Activated CD8-positive, alpha-beta memory T cell treated with anti-CD3 and anti-CD28 coated beads, Interleukin-2, amount 10 ng/mL, durations not matched to agents 7 days and 5 days (primary cell): ENCODE results near the gene ADCY2. TPM values are rescaled to one million over a fixed set of nuclear protein-coding genes. Genes with fewer than 3 reads are reported as not detected.

Experiments used
- ATAC-seq: fragments of 150-1000 bp; cut with Tn5 transposase; one replicate; pipeline ENCODE4 v1.10.0; 2021; ENCODE audit warnings: moderate library complexity
- CTCF ChIA-PET: fragments of 350-600 bp; sonication (Branson Sonifier 250); formaldehyde crosslinking; loops from one replicate; lab custom pipeline; 2021; ENCODE audit warnings: antibody characterized with exemption; lab: Charles Lee
- DNase-seq: peaks from one replicate; pipeline ENCODE4 v3.0.0-alpha.2; 2020
- H3K27ac Mint-ChIP-seq: one replicate; pipeline ENCODE4 v1.8.0; 2021; ENCODE audit warnings: mild to moderate bottlenecking, mixed read lengths
- H3K27me3 Mint-ChIP-seq: one replicate; pipeline ENCODE4 v1.8.0; 2021; ENCODE audit warnings: mixed read lengths
- H3K36me3 Mint-ChIP-seq: one replicate; pipeline ENCODE4 v1.8.0; 2021; ENCODE audit warnings: mild to moderate bottlenecking, mixed read lengths
- H3K4me1 Mint-ChIP-seq: one replicate; pipeline ENCODE4 v1.8.0; 2021; ENCODE audit warnings: mixed read lengths
- H3K4me3 Mint-ChIP-seq: one replicate; pipeline ENCODE4 v1.8.0; 2021; ENCODE audit warnings: mild to moderate bottlenecking, moderate library complexity, mixed read lengths
- H3K9me3 Mint-ChIP-seq: one replicate; pipeline ENCODE4 v1.8.0; 2022; ENCODE audit warnings: low read depth, mixed read lengths
- total RNA-seq, 2 experiments: library from RNA; stranded (reverse); gene quantifications; one replicate each; pipeline ENCODE4 v1.2.3, GENCODE V29; 2021

The ADCY2 gene
- total RNA-seq, result not detected

DNA sequence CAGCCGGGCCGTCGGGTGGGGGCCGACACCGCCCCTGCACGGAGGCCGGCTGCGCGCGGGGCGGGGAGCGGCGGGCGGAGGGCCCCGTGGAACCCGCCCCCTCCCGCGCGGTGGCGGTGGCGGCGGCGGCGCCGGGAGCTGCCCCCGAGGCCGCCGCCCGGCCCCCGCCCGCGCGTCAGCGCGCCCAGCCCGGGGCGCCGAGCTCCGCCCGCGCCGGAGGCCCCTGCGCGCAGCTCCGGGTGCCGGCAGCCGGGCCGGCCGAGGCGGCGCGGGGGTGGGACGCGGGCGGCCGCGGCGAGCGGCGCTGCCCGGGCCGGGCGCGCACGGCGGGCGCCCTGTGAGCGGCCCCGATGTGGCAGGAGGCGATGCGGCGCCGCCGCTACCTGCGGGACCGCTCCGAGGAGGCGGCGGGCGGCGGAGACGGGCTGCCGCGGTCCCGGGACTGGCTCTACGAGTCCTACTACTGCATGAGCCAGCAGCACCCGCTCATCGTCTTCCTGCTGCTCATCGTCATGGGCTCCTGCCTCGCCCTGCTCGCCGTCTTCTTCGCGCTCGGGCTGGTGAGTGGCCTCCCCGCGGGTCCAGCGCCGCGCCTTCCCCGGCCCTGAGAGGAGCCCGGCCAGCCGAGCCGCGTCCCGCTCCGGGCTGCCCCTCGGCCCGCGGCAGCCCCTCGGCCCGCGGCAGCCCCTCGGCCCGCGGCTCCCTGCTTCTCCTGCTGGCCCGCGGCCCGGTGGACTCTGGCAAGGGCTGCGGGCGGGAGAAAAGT, at the start of gene ADCY2:
Gene ADCY2, plus strand, starts transcription at position 192 of the 766 bp plus-strand sequence. Its CDS starts 159 bp downstream, at position 351.
- no peaks in the 10 kb centered on the region for H3K9me3 Mint-ChIP-seq
- peak; percentile 20 for ATAC-seq
- no peak within 1 kb of the TSS for H3K4me3 Mint-ChIP-seq
- H3K27me3 Mint-ChIP-seq, result peaks cover 34% of the 10 kb centered on the region
- no peaks in the 10 kb centered on the region for H3K4me1 Mint-ChIP-seq
- no peak for DNase-seq
- CTCF ChIA-PET, result no interaction called here
- H3K27ac Mint-ChIP-seq, result peak within 1 kb of the TSS; percentile 28
- H3K36me3 Mint-ChIP-seq, result peaks cover 6% of the 10 kb centered on the region

DNA sequence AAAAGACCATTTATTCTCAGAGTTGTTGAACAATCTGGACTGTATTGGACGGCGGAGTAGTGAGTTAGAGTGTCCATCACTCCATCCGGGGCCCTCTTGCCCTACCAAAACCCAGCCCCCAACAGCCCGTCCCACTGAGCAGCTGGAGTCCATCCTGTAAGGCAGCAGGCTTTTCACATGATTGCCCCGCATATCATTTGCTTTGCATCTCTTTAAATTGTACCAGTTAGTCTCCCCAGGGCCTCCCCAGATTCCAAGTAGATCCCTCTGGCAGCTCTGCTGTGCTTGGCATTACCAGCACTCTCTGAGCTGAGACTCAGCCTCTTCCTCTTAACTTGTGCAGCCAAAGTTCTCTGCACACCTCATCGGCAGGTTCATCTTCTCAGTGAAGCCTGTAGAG, 48.6 kb upstream of the ADCY2 start:
- Mint-ChIP-seq H3K27ac (no peak overlapping the region), H3K4me1 (no peaks in the 10 kb centered on the region), H3K4me3 (no peak overlapping the region), H3K9me3 (peaks cover 2% of the 10 kb centered on the region), H3K36me3 (no peaks in the 10 kb centered on the region), H3K27me3 (no peaks in the 10 kb centered on the region)
- ATAC-seq (no peak), DNase-seq (no peak)
- CTCF ChIA-PET, result no interaction called here

DNA sequence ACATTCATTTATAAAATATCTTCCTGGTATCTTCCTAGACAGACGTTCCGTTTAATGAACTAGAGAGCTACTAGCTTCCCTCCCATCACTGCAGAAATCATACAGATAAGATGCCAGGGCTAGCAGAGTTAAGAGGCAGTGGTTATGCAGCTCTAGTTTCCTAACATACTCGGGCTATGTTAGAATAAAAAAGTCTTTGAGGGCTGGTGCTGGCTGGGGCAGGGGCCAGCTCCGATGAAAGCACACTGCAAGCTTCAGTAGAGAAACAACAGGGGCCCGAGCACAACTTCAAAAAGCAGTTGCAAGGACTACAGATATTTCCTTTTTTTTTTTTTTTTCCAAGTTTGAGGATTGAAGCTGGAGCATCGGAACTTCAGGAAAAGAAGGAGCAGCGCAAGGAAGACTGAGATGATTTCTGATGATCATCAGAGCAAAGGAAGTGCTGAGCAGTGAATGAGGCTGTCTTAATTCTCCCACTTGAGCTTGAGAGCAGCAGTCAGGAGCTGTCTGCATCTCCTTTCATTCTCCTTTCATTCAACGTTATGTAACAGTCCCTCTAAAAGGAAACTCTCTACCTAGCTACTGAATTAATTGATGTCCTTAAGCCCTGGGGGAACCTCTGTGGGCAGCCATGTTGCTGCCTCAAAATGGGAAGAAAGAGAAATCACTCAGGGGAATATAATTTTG, 47.6 kb upstream of the ADCY2 start:
- ATAC-seq (no peak), DNase-seq (no peak)
- no peak overlapping the region for H3K27ac Mint-ChIP-seq
- H3K27me3 Mint-ChIP-seq, result no peaks in the 10 kb centered on the region
- no peaks in the 10 kb centered on the region for H3K4me1 Mint-ChIP-seq
- H3K9me3 Mint-ChIP-seq, result peaks cover 2% of the 10 kb centered on the region
- H3K36me3 Mint-ChIP-seq, result no peaks in the 10 kb centered on the region
- CTCF ChIA-PET, result no interaction called here
- H3K4me3 Mint-ChIP-seq, result no peak overlapping the region

DNA sequence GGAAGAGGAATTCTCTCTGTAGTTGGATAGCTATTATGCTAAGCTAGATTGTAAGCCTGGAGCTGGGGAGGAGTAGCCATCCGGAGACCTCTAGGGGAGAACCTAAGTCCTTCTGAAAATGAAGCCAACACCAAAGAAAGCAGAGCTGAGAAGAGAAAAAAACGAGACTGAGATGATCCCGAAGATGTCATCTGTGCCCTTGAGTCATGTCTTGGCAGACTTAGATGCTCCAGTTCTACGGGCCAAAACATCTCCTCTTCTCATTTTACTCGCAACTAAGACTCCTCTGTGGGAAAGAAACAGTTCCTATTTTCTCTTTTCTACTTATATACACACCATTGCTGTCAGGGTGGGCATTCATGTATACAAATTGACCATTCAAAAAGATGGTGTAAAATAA, 34.3 kb upstream of the ADCY2 start:
- CTCF ChIA-PET, result no interaction called here
- Mint-ChIP-seq H3K27ac (no peak overlapping the region), H3K27me3 (no peaks in the 10 kb centered on the region), H3K4me3 (no peak overlapping the region), H3K36me3 (no peaks in the 10 kb centered on the region), H3K9me3 (no peaks in the 10 kb centered on the region), H3K4me1 (no peaks in the 10 kb centered on the region)
- DNase-seq (no peak), ATAC-seq (no peak)

DNA sequence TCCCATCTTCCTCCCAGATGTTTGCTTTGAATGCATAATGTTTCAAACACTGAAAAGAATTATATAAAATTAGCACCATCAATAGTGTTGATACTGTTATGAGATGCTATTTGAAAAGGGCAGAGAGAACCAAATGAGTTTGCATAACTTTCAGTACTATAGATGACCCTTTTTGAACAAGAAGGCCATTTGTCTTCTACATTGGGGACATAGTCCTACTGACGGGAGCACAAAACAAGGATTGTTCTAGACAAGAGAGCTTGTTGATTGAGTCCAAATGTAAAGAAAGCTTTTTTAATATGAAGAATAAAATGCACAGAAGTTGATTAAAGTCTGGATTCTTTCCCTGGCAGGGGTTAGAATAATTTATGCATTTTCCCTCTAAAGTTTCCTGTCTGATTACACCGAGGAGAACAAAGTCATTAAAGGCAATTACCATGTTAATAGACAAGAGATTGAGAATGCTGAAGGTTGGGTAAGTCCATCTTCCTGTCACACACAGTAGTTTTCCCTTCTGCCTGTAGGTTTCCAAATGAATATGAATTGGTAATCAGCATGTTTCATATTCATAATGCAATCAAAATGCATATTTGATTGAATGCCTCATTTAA, 32.8 kb upstream of the ADCY2 start:
- DNase-seq, result no peak
- no peaks in the 10 kb centered on the region for H3K4me1 Mint-ChIP-seq

DNA sequence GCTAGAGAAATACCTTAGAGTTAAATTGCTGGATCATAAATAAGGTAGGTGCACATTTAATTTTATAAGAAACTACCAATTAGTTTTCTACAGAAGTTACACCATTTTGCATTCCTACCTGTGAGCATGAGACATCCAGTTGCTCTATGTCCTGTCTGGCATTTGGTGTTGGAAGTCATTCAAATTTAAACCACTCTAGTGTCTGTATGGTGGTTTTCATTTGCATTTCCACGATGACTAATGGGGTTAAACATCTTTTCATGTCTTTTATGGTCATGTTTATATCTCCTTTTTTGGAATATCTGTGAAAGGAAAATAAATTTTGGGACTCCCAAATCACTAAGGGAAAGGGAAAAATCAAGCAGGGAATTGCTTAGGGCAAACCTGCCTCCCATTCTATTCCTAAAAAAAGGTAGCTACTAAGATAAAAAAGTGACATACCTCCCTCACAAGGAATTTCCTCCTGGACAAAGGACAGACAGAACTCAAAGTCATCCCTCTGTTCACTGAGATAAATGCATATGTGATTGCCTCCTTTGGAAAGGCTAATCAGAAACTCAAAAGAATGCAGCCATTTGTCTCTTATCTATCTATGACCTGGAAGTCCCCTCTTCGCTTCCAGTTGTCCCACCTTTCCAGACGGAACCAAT, 31.6 kb upstream of the ADCY2 start:
- CTCF ChIA-PET, result no interaction called here
- no peak for DNase-seq
- Mint-ChIP-seq H3K9me3 (peaks cover 3% of the 10 kb centered on the region), H3K27ac (no peak overlapping the region), H3K4me3 (no peak overlapping the region), H3K36me3 (no peaks in the 10 kb centered on the region), H3K4me1 (no peaks in the 10 kb centered on the region), H3K27me3 (no peaks in the 10 kb centered on the region)
- no peak for ATAC-seq

More for the DNA sequence above, 32.8 kb upstream of the ADCY2 start:
- no peaks in the 10 kb centered on the region for H3K36me3 Mint-ChIP-seq
- H3K27me3 Mint-ChIP-seq, result no peaks in the 10 kb centered on the region
- no peak overlapping the region for H3K27ac Mint-ChIP-seq
- H3K9me3 Mint-ChIP-seq, result peaks cover 3% of the 10 kb centered on the region
- H3K4me3 Mint-ChIP-seq, result no peak overlapping the region
- ATAC-seq, result no peak
- CTCF ChIA-PET, result no interaction called here

DNA sequence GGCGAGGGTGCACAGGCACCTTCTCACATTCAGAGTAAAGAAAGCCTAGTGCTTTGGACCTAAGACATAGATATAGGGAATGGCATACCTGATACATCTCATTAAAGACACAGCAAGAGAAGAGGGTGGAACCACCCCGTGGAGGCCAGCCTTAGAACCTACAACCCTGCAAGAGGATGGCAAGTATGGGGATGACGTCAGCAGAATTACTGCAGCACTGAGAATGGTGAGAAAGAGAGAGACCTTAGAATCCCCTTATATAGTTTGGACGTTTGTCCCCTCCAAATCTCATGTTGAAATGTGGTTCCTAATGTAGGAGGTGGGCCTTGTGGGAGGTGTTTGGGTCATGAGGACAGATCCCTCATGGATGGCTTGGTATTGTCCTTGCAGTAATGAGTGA, 28.2 kb upstream of the ADCY2 start:
- DNase-seq, result no peak
- peaks cover 9% of the 10 kb centered on the region for H3K9me3 Mint-ChIP-seq
- no peak for ATAC-seq
- H3K36me3 Mint-ChIP-seq, result no peaks in the 10 kb centered on the region
- no peak overlapping the region for H3K4me3 Mint-ChIP-seq
- H3K27me3 Mint-ChIP-seq, result no peaks in the 10 kb centered on the region
- H3K27ac Mint-ChIP-seq, result no peak overlapping the region
- H3K4me1 Mint-ChIP-seq, result no peaks in the 10 kb centered on the region
- CTCF ChIA-PET, result no interaction called here

DNA sequence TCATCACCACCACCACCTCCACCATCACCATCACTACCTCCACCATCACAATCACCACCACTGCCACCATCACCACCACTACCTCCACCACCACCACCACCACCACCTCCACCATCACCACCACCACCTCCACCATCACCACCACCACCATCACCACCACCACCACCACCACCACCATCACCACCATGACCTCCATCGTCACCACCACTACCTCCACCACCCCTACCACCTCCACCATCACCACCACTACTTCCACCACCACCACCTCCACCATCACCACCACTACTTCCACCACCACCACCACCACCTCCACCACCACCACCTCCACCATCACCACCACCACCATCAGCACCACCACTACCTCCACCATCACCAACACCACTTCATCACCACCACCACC, 23.5 kb upstream of the ADCY2 start:
- H3K9me3 Mint-ChIP-seq, result peaks cover 9% of the 10 kb centered on the region
- ATAC-seq, result no peak
- H3K36me3 Mint-ChIP-seq, result no peaks in the 10 kb centered on the region
- no peaks in the 10 kb centered on the region for H3K27me3 Mint-ChIP-seq
- no peak overlapping the region for H3K4me3 Mint-ChIP-seq
- CTCF ChIA-PET, result no interaction called here
- no peaks in the 10 kb centered on the region for H3K4me1 Mint-ChIP-seq
- no peak overlapping the region for H3K27ac Mint-ChIP-seq
- DNase-seq, result no peak

DNA sequence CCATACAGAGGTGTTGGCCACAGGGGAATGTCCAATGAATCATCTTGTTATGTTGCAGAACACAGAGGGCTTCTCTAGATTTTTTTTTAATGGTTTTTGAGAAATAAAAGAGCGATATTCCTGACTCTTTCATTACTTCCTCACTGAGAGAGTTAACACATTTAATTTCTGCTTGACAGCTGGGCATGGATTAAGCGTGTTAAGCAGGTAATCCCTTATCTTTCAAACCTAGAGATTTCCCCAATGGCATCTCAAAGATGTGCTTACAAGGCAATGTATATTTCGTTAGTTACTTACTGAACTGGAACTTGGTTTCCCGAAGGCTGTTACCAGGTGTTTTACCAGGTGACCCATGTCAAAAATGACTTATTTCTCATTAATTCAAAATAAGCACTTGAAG, 21.8 kb upstream of the ADCY2 start:
- no peaks in the 10 kb centered on the region for H3K36me3 Mint-ChIP-seq
- H3K27ac Mint-ChIP-seq, result no peak overlapping the region
- no peaks in the 10 kb centered on the region for H3K27me3 Mint-ChIP-seq
- ATAC-seq (no peak), DNase-seq (no peak)
- H3K4me1 Mint-ChIP-seq, result no peaks in the 10 kb centered on the region
- peaks cover 6% of the 10 kb centered on the region for H3K9me3 Mint-ChIP-seq
- CTCF ChIA-PET, result no interaction called here
- no peak overlapping the region for H3K4me3 Mint-ChIP-seq

DNA sequence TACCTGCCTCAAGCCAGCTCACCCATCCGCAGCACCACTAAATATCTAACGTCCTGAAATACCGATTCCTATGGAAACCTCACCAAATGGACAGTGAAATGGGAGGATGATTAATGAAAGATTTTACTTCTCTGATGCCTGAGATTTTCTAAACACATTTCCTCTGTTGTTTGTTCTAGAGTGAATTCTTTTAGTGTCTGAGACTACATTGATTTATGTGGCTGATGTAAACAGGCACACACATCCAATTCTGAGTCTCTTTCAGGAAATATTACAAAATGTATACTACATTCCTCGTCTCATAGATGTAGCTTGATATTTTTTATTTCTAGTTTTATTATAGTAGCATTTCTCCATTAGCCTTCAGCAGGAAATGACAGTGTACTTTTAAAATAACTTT, 20.5 kb upstream of the ADCY2 start:
- Mint-ChIP-seq H3K4me3 (no peak overlapping the region), H3K27me3 (no peaks in the 10 kb centered on the region), H3K36me3 (no peaks in the 10 kb centered on the region), H3K9me3 (peaks cover 4% of the 10 kb centered on the region), H3K27ac (no peak overlapping the region), H3K4me1 (no peaks in the 10 kb centered on the region)
- CTCF ChIA-PET, result no interaction called here
- ATAC-seq (no peak), DNase-seq (no peak)

DNA sequence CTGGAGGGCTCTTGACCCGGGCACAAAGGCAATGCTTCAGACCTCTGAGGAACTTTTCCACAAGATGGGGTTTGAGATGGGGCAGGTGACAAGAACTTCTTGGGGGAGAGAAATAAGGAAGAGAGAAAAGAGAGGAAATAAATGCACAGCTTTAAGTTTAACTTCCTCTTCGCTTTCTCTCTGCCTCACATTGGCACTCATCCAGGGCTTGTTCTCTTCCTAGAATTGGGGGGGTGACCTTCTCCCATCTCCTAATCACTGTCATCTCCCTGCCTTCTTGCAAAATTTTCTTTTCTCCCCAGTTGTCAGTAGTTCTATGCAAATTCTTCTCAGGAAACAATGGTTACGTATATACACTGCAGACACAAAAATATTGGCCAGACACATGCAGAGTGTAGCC, 19.1 kb upstream of the ADCY2 start:
- no peak overlapping the region for H3K4me3 Mint-ChIP-seq
- no peaks in the 10 kb centered on the region for H3K36me3 Mint-ChIP-seq
- DNase-seq (no peak), ATAC-seq (no peak)
- no peaks in the 10 kb centered on the region for H3K9me3 Mint-ChIP-seq
- no peaks in the 10 kb centered on the region for H3K27me3 Mint-ChIP-seq
- CTCF ChIA-PET, result no interaction called here
- H3K27ac Mint-ChIP-seq, result no peak overlapping the region
- no peaks in the 10 kb centered on the region for H3K4me1 Mint-ChIP-seq

DNA sequence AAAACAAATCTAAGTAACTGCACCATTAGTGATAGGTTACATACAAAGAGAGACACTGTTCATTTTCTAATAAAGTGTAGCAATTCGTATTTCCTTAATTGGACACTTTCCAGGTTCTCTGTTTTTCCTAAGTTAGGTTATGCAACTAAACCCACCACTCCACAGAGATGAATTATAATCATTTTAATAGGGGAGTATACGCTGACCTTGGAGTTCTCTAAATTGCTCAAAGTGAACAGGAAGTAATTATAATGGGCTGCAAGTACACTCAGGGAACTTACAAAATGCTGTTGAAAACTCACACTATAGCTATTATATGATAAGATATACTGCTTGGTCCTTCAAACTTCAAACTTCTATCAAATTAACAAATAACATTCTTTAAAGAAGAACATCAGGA, 18.2 kb upstream of the ADCY2 start:
- no peaks in the 10 kb centered on the region for H3K9me3 Mint-ChIP-seq
- ATAC-seq, result no peak
- CTCF ChIA-PET, result no interaction called here
- no peaks in the 10 kb centered on the region for H3K27me3 Mint-ChIP-seq
- H3K4me3 Mint-ChIP-seq, result no peak overlapping the region
- H3K36me3 Mint-ChIP-seq, result no peaks in the 10 kb centered on the region
- no peak for DNase-seq
- H3K27ac Mint-ChIP-seq, result no peak overlapping the region
- no peaks in the 10 kb centered on the region for H3K4me1 Mint-ChIP-seq

DNA sequence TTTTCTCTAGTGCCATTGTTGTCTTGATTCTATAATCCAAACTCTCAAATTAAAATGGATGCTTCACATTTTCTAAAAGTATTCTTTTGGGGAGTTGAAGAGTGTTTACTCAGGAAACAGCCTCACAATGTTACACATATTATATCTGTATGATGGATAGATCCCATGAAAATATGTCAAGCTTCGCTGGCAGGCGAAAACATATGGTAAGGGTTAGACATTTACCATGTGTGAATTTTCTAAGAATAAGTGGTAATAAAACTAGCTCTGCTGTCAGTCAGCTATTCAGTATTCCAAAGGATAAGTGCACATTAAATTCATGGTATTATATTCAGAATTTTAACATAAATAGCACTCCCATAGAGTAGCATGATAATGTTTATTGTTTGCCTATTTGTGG, 13.3 kb upstream of the ADCY2 start:
- no peak overlapping the region for H3K4me3 Mint-ChIP-seq
- ATAC-seq, result no peak
- no peaks in the 10 kb centered on the region for H3K9me3 Mint-ChIP-seq
- H3K36me3 Mint-ChIP-seq, result no peaks in the 10 kb centered on the region
- CTCF ChIA-PET, result interaction anchor here (1.4 kb wide), 1 partner anchor 20 kb away, joined by 3 read pairs; no protein-coding TSS in a partner anchor
- DNase-seq, result no peak
- no peaks in the 10 kb centered on the region for H3K27me3 Mint-ChIP-seq
- no peaks in the 10 kb centered on the region for H3K4me1 Mint-ChIP-seq
- no peak overlapping the region for H3K27ac Mint-ChIP-seq
